ENCODE measurements around the gene SEC14L6. TPM values are rescaled to one million over a fixed set of nuclear protein-coding genes. Genes with fewer than 3 reads are reported as not detected.
A peak's percentile ranks its signal among the peaks of the same experiment; 100 is the strongest.
"Not testable (repeated sequence)": the region's sequence is repeated elsewhere in the genome, so short reads cannot be mapped to it uniquely, and the experiment has no call there.

SEC14L6 gene
- total RNA-seq (2014; rRNA removed; shearing (Covaris generic)) (not detected in 2 replicates), polyA plus RNA-seq (2016; fragmentation: Nextera tagmentation; extraction: Ambion mirVana) (not detected in 2 replicates)

DNA sequence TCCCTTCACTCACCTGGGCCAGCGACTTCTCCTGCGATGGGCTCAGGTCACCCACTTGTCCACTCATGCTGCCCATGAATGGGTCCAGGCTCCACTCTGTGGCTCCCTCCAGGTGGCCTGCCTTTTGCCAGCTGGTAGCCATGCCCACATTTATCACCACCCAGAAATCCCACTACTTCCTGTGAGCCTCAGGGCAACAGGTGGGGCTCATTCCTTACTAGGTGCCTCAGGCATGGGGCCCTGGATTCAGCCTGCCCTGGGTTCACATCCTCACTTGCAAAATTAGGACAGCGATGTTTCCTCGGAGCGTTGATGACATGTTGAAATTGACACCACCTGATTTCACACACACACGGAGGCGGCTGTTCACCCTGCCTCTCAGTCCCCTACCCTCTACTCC, at the start of gene SEC14L6:
SEC14L6 (minus strand) TSS at position 126 of the 400 bp plus-strand sequence; CDS start at position 67, 59 bp downstream.
- H3K4me3 ChIP-seq, result no peak within 1 kb of the TSS
- H2AFZ ChIP-seq, result no peak within 1 kb of the TSS
- H3K79me2 ChIP-seq (ENCODE audit: insufficient read depth), result no peaks in the 10 kb centered on the region
- H3K27me3 ChIP-seq (replicated peaks; ENCODE audit: insufficient read depth), result peaks cover 23% of the 10 kb centered on the region
- no peak within 1 kb of the TSS for H3K27ac ChIP-seq
- in situ Hi-C loops (cut with MboI), result no loop called here
- no peaks in the 10 kb centered on the region for H3F3A ChIP-seq (ENCODE audit: insufficient read depth)
- no peak within 1 kb of the TSS for H3K4me2 ChIP-seq (ENCODE audit: unreplicated experiment)
- H3K4me1 ChIP-seq (ENCODE audit: insufficient read depth), result no peaks in the 10 kb centered on the region
- H3K9ac ChIP-seq, result no peak within 1 kb of the TSS
- no peak for DNase-seq
- no peaks in the 10 kb centered on the region for H3K9me2 ChIP-seq (ENCODE audit: insufficient read depth)
- H4K20me1 ChIP-seq (ENCODE audit: insufficient read depth), result no peaks in the 10 kb centered on the region
- 41 to 47% methylated on average over 7 of the region's 7 CpGs for WGBS, 2 experiments (ENCODE audit: low coverage in 1 of 2, low lambda C conversion rate in 2 of 2, missing lambda C conversion rate in 2 of 2)
- H3K36me3 ChIP-seq (ENCODE audit: low read depth), result no peaks in the 10 kb centered on the region
- no peaks in the 10 kb centered on the region for H3K9me3 ChIP-seq (ENCODE audit: low read depth)
- no peak for TF ChIP-seq EZH2phosphoT487 (IDR thresholded peaks at IDR 0.05; ENCODE audit: insufficient read depth, low read depth)
- no peak for TF ChIP-seq EZH2 (IDR thresholded peaks at IDR 0.05; ENCODE audit: insufficient read depth, poor library complexity, severe bottlenecking)

DNA sequence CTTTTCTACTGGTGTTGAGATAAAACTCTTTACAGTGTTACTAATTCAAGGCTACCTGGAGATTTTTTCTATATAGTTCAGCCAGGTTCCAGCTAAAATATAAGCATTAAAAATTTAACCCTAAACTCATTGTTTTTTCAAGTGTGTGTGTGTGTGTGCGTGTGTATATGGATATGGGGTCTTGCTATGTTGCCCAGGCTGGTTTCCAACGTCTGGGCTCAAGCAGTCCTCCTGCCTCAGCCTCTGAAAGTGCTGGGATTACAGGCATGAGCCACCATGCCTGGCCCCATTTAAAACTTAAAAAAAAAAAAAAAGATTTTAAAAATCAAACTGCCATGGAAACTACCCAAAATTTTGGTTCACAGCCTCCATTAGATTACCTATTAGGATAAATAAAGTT, 49.7 kb upstream of the SEC14L6 start:
- Histone ChIP-seq H3K9ac (no peak overlapping the region), H3K4me1 (ENCODE audit: insufficient read depth) (no peaks in the 10 kb centered on the region), H3K9me3 (ENCODE audit: low read depth) (no peaks in the 10 kb centered on the region), H4K20me1 (ENCODE audit: insufficient read depth) (no peaks in the 10 kb centered on the region), H2AFZ (no peak overlapping the region), H3K9me2 (ENCODE audit: insufficient read depth) (no peaks in the 10 kb centered on the region), H3K4me2 (ENCODE audit: unreplicated experiment) (no peak overlapping the region), H3K27me3 (replicated peaks; ENCODE audit: insufficient read depth) (peaks cover 7% of the 10 kb centered on the region; the same call in 1 of the 2 replicates), H3K4me3 (no peak overlapping the region), H3K79me2 (ENCODE audit: insufficient read depth) (peaks cover 6% of the 10 kb centered on the region), H3K36me3 (ENCODE audit: low read depth) (no peaks in the 10 kb centered on the region), H3K27ac (no peak overlapping the region), H3F3A (ENCODE audit: insufficient read depth) (no peaks in the 10 kb centered on the region)
- in situ Hi-C loops (cut with MboI), result no loop called here
- 17 to 26% methylated on average over 2 of the region's 2 CpGs for WGBS, 2 experiments (ENCODE audit: low coverage in 1 of 2, low lambda C conversion rate in 2 of 2, missing lambda C conversion rate in 2 of 2)
- TF ChIP-seq EZH2 (IDR thresholded peaks at IDR 0.05; ENCODE audit: insufficient read depth, poor library complexity, severe bottlenecking) (no peak), EZH2phosphoT487 (IDR thresholded peaks at IDR 0.05; ENCODE audit: insufficient read depth, low read depth) (no peak)
- DNase-seq, result no peak

DNA sequence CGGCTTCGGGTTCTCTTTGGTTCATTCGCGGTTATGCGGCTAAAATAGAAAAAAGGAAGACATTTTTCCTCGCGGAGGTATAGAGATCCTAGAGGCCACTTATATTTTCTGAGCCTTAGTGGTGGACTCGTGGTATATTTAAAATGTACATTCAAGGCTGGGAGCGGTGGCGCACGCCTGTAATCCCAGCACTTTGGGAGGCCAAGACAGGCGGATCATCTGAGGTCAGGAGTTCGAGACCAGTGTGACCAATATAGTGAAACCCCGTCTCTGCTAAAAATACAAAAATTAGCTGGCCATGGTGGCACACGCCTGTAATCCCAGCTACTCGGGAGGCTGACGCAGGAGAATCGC, 45.8 kb upstream of the SEC14L6 start:
- in situ Hi-C loops (cut with MboI); H3K9me2 ChIP-seq (ENCODE audit: insufficient read depth); H3F3A ChIP-seq (ENCODE audit: insufficient read depth); H4K20me1 ChIP-seq (ENCODE audit: insufficient read depth); H3K9me3 ChIP-seq (ENCODE audit: low read depth); H3K27me3 ChIP-seq (replicated peaks; ENCODE audit: insufficient read depth); DNase-seq: not testable (repeated sequence)
- H2AFZ ChIP-seq, result peak overlapping the region; percentile 81
- H3K4me1 ChIP-seq (ENCODE audit: insufficient read depth), result peaks cover 11% of the 10 kb centered on the region
- peaks cover 38% of the 10 kb centered on the region for H3K79me2 ChIP-seq (ENCODE audit: insufficient read depth)
- H3K4me2 ChIP-seq (ENCODE audit: unreplicated experiment), result peak overlapping the region; percentile 86
- H3K4me3 ChIP-seq, result peak overlapping the region; percentile 99
- H3K36me3 ChIP-seq (ENCODE audit: low read depth), result peaks cover 11% of the 10 kb centered on the region; the same call in 1 of the 2 replicates
- peak overlapping the region; percentile 8; the same call in 1 of the 2 replicates for H3K27ac ChIP-seq
- 38% methylated on average over 18 of the region's 18 CpGs for WGBS, 2 experiments (ENCODE audit: low coverage in 1 of 2, low lambda C conversion rate in 2 of 2, missing lambda C conversion rate in 2 of 2)
- H3K9ac ChIP-seq, result peak overlapping the region; percentile 99

DNA sequence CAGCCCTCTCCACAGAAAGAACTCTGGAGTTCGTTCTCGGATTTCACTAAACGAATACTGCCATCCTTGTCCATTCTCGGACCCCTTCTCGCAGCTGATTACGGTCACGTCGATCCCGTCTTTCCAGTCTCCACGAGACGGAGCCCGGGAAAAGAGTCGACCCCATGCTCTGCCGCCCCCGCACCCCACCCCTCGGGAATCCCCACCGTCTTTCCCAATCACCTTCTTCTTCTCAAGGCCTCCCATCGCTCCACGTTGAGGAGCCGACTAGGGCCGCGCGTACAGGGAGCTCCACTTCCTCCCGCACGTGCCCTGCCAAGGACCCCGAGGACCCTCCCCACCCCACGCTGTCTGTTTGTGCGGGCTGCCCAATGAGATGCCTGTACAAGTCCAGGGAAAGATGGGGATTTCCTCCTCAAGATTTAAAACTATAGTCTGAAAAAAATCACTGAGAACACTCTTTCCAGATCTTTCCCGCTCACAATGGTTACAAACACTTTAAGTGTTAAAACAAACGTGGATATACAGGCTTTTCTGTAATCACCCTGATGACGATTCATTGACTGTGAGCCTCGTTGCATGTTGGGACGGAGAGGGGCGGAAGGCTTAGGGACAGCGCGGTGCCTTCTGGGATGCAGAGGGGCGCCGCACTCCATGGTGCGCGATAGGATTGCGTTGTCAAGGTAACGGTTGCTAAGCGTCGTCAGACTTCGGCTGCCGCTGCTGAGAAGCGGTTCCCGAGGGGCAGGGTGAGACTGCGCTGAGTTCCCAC, 45.2 kb upstream of the SEC14L6 start, which contains the start of gene PES1:
PES1 (minus strand) TSS at position 323 of the 772 bp plus-strand sequence; CDS start at position 246, 77 bp downstream.
- Histone ChIP-seq H3K4me2 (ENCODE audit: unreplicated experiment) (peak within 1 kb of the TSS; percentile 86), H3K36me3 (ENCODE audit: low read depth) (peaks cover 17% of the 10 kb centered on the region; the same call in 1 of the 2 replicates), H3K4me3 (peak within 1 kb of the TSS; percentile 99), H3K27me3 (replicated peaks; ENCODE audit: insufficient read depth) (peaks cover 7% of the 10 kb centered on the region; the same call in 1 of the 2 replicates), H2AFZ (peak within 1 kb of the TSS; percentile 81), H3K9ac (peak within 1 kb of the TSS; percentile 99), H3K9me2 (ENCODE audit: insufficient read depth) (no peaks in the 10 kb centered on the region), H3K9me3 (ENCODE audit: low read depth) (no peaks in the 10 kb centered on the region), H3K79me2 (ENCODE audit: insufficient read depth) (peaks cover 38% of the 10 kb centered on the region), H3K4me1 (ENCODE audit: insufficient read depth) (peaks cover 11% of the 10 kb centered on the region), H4K20me1 (ENCODE audit: insufficient read depth) (no peaks in the 10 kb centered on the region), H3F3A (ENCODE audit: insufficient read depth) (no peaks in the 10 kb centered on the region), H3K27ac (peak within 1 kb of the TSS; percentile 88)
- peak; percentile 100 for DNase-seq
- 1 to 2% methylated on average over 44 to 49 of the region's 49 CpGs for WGBS, 2 experiments (ENCODE audit: low coverage in 1 of 2, low lambda C conversion rate in 2 of 2, missing lambda C conversion rate in 2 of 2)
- in situ Hi-C loops (cut with MboI), result no loop called here
- TF ChIP-seq EZH2 (IDR thresholded peaks at IDR 0.05; ENCODE audit: insufficient read depth, poor library complexity, severe bottlenecking) (no peak), EZH2phosphoT487 (IDR thresholded peaks at IDR 0.05; ENCODE audit: insufficient read depth, low read depth) (no peak)
